Endothelial cell (in vitro differentiated cells): ENCODE data around the gene DHRS7C. TPM values are rescaled to one million over a fixed set of nuclear protein-coding genes. Genes with fewer than 3 reads are reported as not detected.

Source experiments
- DNase-seq: peaks from one replicate; pipeline ENCODE4 v3.0.0; 2021; ENCODE audit warnings: low spot score
- H3K27ac Mint-ChIP-seq: one replicate; pipeline ENCODE4 v1.8.0; 2021; ENCODE audit warnings: mixed read lengths, inconsistent platforms; ENCODE audit not compliant: unreplicated experiment
- H3K27me3 Mint-ChIP-seq: one replicate; pipeline ENCODE4 v1.8.0; 2021; ENCODE audit warnings: mild to moderate bottlenecking, moderate library complexity, mixed read lengths, inconsistent platforms; ENCODE audit not compliant: unreplicated experiment
- H3K36me3 Mint-ChIP-seq: one replicate; pipeline ENCODE4 v1.8.0; 2021; ENCODE audit warnings: mild to moderate bottlenecking, low read depth, mixed read lengths, inconsistent platforms; ENCODE audit not compliant: unreplicated experiment
- H3K4me1 Mint-ChIP-seq: one replicate; pipeline ENCODE4 v1.8.0; 2021; ENCODE audit warnings: mild to moderate bottlenecking, mixed read lengths, inconsistent platforms; ENCODE audit not compliant: unreplicated experiment
- H3K4me3 Mint-ChIP-seq: one replicate; pipeline ENCODE4 v1.8.0; 2021; ENCODE audit warnings: mild to moderate bottlenecking, mixed read lengths, inconsistent platforms; ENCODE audit not compliant: unreplicated experiment
- H3K9me3 Mint-ChIP-seq: one replicate; pipeline ENCODE4 v1.8.0; 2021; ENCODE audit warnings: mixed read lengths, inconsistent platforms; ENCODE audit not compliant: unreplicated experiment
- total RNA-seq: library from RNA; stranded (reverse); fragmentation: NEBNext Ultra II Directional; extraction: Animal tissue kit (Norgen Biotek cat#: 25700); gene quantifications from one replicate; pipeline ENCODE4 v1.2.1, GENCODE V29; 2021; ENCODE audit not compliant: unreplicated experiment
- TF ChIP-seq, protein P1 (sequence below): fragments of 200-600 bp; sonication (generic); IDR thresholded peaks from one replicate; pipeline ENCODE4 v1.5.0; 2021; ENCODE audit warnings: antibody characterized with exemption; ENCODE audit not compliant: unreplicated experiment

Gene DHRS7C
- total RNA-seq, 1 donor from 2014 or later = 0.31 TPM

DNA sequence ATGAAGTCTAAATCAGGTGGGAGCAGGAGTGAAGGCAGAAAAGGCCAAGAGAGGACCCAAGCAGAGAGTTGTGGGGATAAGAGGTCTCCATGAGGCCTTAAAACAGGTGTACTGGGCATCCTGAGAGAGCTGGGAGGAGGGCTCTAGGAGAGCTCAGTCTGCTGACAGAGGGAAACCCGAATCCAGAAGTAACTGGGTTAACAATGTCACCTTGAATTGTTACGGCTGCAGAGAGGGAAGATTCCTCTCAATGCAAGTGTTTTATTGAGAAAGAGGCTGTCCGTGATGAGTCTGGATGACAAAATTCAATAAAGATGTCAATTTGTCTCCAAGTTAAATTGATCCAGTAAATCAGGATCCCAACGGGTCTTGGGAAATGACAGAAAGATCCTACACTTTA lies 8.3 kb downstream of the DHRS7C start:
- no peak for DNase-seq
- Mint-ChIP-seq H3K9me3 (no peaks in the 10 kb centered on the region), H3K4me3 (no peak overlapping the region), H3K27me3 (no peaks in the 10 kb centered on the region), H3K36me3 (no peaks in the 10 kb centered on the region), H3K4me1 (no peaks in the 10 kb centered on the region), H3K27ac (no peak overlapping the region)
- TF ChIP-seq, protein P1, sequence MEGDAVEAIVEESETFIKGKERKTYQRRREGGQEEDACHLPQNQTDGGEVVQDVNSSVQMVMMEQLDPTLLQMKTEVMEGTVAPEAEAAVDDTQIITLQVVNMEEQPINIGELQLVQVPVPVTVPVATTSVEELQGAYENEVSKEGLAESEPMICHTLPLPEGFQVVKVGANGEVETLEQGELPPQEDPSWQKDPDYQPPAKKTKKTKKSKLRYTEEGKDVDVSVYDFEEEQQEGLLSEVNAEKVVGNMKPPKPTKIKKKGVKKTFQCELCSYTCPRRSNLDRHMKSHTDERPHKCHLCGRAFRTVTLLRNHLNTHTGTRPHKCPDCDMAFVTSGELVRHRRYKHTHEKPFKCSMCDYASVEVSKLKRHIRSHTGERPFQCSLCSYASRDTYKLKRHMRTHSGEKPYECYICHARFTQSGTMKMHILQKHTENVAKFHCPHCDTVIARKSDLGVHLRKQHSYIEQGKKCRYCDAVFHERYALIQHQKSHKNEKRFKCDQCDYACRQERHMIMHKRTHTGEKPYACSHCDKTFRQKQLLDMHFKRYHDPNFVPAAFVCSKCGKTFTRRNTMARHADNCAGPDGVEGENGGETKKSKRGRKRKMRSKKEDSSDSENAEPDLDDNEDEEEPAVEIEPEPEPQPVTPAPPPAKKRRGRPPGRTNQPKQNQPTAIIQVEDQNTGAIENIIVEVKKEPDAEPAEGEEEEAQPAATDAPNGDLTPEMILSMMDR = no peak

GRCh38 chr17:9780552-9780951 lies 10.8 kb downstream of the DHRS7C start:
- Mint-ChIP-seq H3K27me3 (no peaks in the 10 kb centered on the region), H3K36me3 (no peaks in the 10 kb centered on the region), H3K4me1 (no peaks in the 10 kb centered on the region), H3K4me3 (no peak overlapping the region), H3K9me3 (no peaks in the 10 kb centered on the region), H3K27ac (no peak overlapping the region)
- TF ChIP-seq, protein P1 = no peak
- no peak for DNase-seq

GRCh38 chr17:9776911-9777310 lies 14.5 kb downstream of the DHRS7C start:
- H3K4me1 Mint-ChIP-seq = peaks cover 7% of the 10 kb centered on the region
- no peaks in the 10 kb centered on the region for H3K36me3 Mint-ChIP-seq
- H3K9me3 Mint-ChIP-seq = no peaks in the 10 kb centered on the region
- H3K27me3 Mint-ChIP-seq = no peaks in the 10 kb centered on the region
- no peak for DNase-seq
- no peak overlapping the region for H3K4me3 Mint-ChIP-seq
- TF ChIP-seq, protein P1 = no peak
- no peak overlapping the region for H3K27ac Mint-ChIP-seq

- Mint-ChIP-seq H3K36me3 (no peaks in the 10 kb centered on the region), H3K9me3 (no peaks in the 10 kb centered on the region)
These were observed 18.7 kb downstream of the DHRS7C start for GRCh38 chr17:9772658-9773057.

GRCh38 chr17:9771465-9771864 lies 19.9 kb downstream of the DHRS7C start:
- H3K9me3 Mint-ChIP-seq = no peaks in the 10 kb centered on the region
- no peak for DNase-seq
- H3K36me3 Mint-ChIP-seq = no peaks in the 10 kb centered on the region
- H3K27ac Mint-ChIP-seq = no peak overlapping the region
- no peaks in the 10 kb centered on the region for H3K27me3 Mint-ChIP-seq
- peaks cover 11% of the 10 kb centered on the region for H3K4me1 Mint-ChIP-seq
- H3K4me3 Mint-ChIP-seq = no peak overlapping the region
- TF ChIP-seq, protein P1 = no peak

More at GRCh38 chr17:9772658-9773057, 18.7 kb downstream of the DHRS7C start:
- Mint-ChIP-seq H3K27me3 (no peaks in the 10 kb centered on the region), H3K27ac (no peak overlapping the region), H3K4me1 (peaks cover 7% of the 10 kb centered on the region), H3K4me3 (no peak overlapping the region)
- TF ChIP-seq, protein P1 = no peak
- DNase-seq = no peak
